ENCODE results near the gene ZBTB20.
A peak's percentile ranks its signal among the peaks of the same experiment; 100 is the strongest.

ZBTB20 gene

DNA sequence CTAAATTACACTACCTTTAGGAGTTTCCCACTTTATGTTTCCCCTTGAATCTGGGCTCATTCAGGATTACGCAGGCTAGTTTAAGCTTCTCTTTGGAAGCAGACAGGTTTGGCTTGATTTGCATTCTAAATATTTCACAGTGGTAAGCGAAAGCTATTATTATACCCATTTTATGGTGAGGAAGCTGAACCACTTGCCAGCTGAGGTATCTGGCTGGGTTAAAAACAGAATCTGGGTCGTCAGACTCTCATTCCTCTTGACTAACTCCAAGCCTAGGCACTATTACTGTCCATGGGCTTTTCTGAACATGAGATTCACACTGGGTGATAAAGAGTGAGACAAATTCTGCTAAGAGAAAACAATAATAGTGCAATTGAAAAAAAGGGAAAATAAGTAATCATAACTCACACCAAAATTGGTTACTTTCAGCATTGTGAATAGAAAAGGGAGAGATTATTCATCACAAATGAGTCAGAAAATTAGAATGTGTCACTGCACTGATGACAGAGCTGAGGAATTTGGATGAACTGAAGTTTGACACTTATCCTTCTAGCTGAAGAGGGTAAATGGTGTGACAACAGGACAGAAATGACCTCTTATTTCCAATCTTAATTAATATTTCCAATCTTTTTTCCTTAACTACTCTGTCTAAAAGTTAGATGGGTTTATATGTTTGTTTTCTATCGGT, 642.0 kb downstream of the ZBTB20 start:
- no peak for DNase-seq

DNA sequence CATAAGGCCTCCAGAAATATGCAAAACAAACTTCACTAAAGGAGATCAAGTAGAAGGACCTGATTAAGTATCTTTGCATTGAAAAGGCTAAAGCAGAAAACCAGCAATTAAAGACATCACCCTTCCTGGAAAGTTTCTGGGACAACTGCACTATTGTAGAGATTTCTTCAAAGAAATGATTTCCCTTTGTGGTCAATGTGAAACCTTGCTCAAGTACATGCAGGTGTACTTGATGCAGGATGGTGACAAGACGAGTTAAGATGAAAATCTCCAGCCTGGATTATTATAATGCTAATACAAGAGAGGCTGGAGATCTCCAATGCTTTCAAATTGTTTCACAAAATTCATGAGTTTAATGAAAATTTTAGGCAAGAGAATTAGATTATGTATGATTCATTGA, 644.9 kb downstream of the ZBTB20 start:
- DNase-seq, result no peak

- DNase-seq, result no peak
Measured at GRCh38 chr3:114499976-114500375, 647.1 kb downstream of the ZBTB20 start.

- no peak for DNase-seq
Measured at GRCh38 chr3:114498539-114499370, 648.3 kb downstream of the ZBTB20 start.

GRCh38 chr3:114496874-114497273, 650.2 kb downstream of the ZBTB20 start:
- DNase-seq, result no peak

DNA sequence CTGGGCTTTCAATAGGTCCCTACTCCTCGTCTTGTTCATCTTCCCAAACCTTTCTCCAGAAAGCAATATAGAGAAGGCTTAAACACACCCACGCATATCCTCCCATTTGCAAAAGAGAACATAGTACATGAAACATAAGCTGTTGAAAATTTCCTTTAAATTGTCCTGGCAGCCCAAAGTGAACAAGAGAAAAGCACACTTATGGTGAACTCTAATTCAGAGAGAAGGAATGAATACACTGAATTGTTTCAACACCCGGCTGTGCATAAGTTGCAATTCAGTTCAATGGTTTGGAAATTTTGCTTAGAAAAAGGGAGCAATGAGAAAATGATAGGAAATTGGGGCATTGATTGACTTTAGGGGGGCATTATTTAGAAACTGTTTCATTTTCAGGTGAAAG, 650.6 kb downstream of the ZBTB20 start:
- DNase-seq, result no peak

- no peak for DNase-seq
Measured at GRCh38 chr3:114496021-114496434, 651.1 kb downstream of the ZBTB20 start.

- DNase-seq, result no peak
Measured at GRCh38 chr3:114494498-114494897, 652.6 kb downstream of the ZBTB20 start.

GRCh38 chr3:114490829-114491228, 656.3 kb downstream of the ZBTB20 start:
- DNase-seq, result no peak

DNA sequence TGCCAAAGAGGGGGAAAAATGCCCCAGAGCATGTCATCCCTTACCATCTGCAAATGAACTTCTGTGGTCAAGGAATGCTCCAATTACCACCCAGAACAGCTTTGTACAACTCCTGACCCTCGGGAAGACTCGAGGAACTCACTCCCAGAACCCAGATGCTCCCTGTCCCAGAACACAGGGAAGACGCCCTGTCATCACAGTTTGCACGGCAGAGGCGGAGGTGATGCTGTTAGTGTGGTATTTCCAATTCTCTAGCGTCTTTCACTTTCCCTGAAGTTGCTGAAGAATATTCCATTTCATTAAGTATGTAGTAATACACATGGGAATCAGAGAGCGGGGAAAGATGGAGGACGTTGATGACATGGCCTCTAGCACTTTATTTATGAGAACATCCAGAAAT, 659.6 kb downstream of the ZBTB20 start:
- no peak for DNase-seq

GRCh38 chr3:114484919-114485318, 662.2 kb downstream of the ZBTB20 start:
- DNase-seq, result no peak

- DNase-seq, result no peak
Measured at GRCh38 chr3:114481113-114481512, 666.0 kb downstream of the ZBTB20 start.

DNA sequence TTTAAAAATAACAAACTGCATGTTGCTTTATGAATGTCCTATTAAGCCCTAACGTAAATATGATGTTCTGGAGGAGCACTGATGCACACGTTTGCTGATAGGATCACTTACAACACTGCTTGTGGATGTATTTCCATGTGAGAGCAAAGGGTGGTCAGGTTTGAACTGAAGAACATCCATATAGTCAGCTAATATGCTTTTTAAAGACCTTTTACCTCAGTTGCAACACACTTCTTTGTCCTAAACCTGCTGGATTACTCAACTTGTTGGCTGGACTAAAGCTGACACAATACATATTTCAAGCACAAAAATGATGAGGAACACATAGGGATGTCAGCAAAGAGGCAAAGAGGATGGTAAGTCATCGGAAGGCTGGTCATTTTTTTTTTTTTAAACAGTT, 666.6 kb downstream of the ZBTB20 start:
- no peak for DNase-seq

GRCh38 chr3:114478801-114479200, 668.3 kb downstream of the ZBTB20 start:
- no peak for DNase-seq

- no peak for DNase-seq
Measured at GRCh38 chr3:114476511-114476910, 670.6 kb downstream of the ZBTB20 start.

DNA sequence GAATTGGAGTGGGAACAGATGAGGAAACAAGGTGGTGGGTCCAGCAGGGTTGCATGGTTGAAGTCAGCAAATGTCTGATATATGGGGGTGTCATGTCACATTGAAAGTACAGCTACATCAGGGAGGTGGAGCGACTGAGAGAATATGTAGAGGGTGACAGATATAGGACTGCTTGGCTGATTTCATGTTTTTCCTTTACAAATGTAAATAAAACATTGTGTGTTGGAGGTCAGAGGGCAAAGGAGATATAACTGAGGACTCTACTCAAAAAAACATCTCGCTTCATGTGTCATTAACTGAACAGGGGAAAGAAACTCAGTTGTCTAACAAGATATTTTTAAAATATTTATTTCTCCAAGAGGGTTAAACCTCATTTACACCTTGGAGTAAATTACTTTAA, 675.6 kb downstream of the ZBTB20 start:
- DNase-seq, result no peak

DNA sequence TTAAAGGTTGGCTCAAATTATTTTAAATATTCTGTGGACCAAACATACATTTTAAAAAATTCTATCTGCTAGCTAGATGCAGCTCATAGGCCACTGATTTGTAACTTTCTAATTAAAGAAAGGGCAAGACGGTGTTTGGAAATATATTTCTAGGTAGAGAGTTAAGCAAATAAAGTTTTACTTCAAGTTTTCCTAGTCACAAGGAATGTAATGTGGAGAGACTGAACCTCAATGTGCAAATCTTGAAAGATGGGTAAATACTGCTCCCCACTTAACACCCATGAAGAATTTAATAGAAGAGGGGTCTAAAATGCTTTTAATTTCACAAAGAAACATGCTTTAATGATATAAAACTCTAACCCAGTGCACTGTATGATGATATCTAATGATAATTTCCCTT, 678.0 kb downstream of the ZBTB20 start:
- DNase-seq, result no peak

DNA sequence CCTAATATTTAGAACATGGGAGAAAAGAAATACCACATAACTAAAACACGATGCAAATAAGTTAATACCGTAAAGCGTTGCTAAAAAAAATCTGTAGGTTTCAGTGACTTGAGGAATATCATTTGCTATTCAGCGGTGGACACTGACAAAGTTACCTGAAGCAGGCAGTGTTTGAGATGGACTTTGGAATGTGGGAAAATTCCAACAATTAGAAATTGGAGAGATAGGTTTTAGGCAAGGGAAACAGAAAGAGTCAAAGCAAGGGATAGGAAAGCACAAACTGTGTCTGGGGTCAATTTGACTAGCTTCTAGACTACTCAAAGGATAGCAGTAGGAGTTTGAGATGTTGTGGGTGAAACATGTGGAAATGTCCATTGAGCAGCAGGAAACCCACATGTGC, 680.3 kb downstream of the ZBTB20 start:
- no peak for DNase-seq

DNA sequence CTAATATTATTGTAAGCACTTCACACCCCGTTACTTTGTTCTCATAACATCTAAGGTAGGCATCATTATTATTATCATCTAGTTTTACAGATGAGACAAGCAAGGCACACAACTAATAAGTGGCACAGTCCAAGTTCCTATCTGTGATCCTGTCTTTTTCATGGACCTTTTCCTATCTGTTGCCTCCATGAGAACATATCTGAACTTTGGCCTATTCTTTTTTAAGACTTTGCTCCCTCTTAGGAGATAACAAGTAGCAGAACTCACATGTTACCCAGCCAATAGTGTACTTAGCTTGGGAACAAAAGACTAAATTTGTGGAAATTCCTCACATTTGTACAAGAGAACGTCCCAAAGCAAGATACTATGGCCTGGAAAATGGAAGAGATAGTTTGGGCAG, 680.8 kb downstream of the ZBTB20 start:
- no peak for DNase-seq

GRCh38 chr3:114464548-114464947, 682.5 kb downstream of the ZBTB20 start:
- DNase-seq, result no peak

- no peak for DNase-seq
Measured at GRCh38 chr3:114462750-114463149, 684.3 kb downstream of the ZBTB20 start.

DNA sequence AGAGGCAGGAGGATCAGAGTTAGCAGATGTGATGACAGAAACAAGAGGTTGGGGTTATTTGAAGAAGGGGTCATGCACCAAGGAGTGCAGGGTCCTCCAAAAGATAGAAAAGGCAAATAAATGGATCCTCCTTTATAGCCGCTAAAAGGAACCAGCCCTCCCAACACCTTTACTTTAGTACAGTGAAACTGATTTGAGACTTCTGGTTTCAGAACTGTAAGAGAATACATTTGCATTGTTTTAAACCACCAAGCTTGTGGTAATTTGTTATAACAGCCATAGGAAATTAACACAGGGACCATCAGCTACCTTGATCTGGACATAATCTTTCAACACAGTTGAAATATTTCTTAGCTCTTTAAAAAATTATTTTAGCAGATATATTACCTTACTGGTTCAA, 686.6 kb downstream of the ZBTB20 start:
- no peak for DNase-seq

DNA sequence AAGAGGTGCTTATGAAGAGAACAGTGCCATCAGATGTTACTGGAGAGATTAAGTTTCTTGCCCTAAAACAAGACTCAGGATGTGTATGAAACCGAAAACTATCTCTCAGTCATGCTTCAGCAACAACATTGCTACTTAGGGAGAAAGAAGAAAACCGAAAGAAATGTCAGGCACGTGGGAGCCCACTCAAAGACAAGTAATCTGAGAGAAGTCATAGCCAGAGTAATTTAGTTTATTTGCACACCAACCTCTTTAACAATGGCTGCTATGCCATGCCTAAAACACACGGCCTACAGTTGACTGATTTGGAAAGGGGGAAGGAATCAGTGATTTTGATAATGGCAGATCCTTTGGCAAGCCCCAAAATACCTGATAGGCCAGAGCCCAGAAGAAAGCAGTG, 690.3 kb downstream of the ZBTB20 start:
- DNase-seq, result peak; percentile 83

DNA sequence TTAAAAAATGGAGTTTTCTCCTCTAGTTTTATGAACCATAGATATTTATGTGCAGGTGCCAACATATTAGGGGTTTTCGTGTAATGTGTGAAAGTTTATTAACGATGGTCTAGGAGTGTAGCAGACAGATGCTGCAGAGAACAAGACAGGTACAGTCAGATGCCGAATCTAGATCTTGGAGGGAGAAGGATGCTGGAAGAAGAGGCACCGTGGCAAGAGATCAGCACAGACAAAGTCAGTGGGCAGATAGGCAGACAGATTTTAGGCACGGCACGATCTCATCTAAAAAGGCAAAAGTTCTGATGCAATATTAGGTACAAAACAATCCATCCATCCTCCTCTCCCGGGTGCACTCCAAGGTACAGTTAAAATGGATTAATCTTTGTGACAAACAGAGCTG, 691.7 kb downstream of the ZBTB20 start:
- DNase-seq, result peak; percentile 94

All from DMS79 treated with DMSO at 0.1 percent for 48 hours (cell line).